ENCODE results near the gene GOLGA6A. TPM values are rescaled to one million over a fixed set of nuclear protein-coding genes. Genes with fewer than 3 reads are reported as not detected.

The GOLGA6A gene
- total and polyA plus RNA-seq, 8 donors, result not detected

DNA sequence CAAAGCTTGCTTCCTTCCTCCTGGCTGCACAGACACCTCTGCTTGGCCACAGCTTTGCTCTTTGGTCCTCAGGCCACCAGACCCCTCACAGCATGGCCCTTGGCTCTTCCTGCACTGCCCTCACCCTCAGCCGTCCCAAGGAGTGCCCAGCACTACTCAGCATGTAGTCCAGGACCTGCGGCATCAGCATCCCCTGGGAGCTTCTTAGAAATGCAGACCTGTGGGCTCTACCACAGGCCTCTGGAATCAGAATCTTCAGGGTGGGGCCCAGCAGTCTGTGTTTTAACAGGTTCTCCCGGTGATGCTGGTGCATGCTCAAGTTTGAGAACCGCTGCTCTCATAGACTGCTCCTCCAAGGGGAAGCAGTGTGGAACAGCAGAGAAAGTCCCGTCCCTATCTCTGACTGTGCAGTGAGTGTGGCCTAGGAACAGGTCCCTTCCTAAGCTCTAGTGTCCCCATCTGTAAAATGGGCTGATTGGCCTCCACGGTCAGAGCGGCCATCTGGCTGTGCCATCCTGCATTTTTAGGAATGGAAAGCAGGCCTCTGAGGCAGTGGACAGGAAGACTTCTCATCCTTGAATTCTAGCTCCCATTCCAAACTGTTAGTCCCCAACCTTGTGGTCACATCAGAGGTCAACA lies 36.6 kb downstream of the GOLGA6A start:
- H3K27ac ChIP-seq, result no peak overlapping the region
- 69 to 78% methylated on average over 7 of the region's 7 CpGs for WGBS, 2 donors
- H3K36me3 ChIP-seq, result no peaks in the 10 kb centered on the region
- FAIRE-seq (no peak), ATAC-seq (no peak), DNase-seq (peak in 1 of 6 donors; percentile 31)
- no peaks in the 10 kb centered on the region for H3K9me3 ChIP-seq
- intact Hi-C loops (cut with DNase I), result no loop called here
- no peak overlapping the region for H3K4me3 ChIP-seq
- TF ChIP-seq, protein P1, sequence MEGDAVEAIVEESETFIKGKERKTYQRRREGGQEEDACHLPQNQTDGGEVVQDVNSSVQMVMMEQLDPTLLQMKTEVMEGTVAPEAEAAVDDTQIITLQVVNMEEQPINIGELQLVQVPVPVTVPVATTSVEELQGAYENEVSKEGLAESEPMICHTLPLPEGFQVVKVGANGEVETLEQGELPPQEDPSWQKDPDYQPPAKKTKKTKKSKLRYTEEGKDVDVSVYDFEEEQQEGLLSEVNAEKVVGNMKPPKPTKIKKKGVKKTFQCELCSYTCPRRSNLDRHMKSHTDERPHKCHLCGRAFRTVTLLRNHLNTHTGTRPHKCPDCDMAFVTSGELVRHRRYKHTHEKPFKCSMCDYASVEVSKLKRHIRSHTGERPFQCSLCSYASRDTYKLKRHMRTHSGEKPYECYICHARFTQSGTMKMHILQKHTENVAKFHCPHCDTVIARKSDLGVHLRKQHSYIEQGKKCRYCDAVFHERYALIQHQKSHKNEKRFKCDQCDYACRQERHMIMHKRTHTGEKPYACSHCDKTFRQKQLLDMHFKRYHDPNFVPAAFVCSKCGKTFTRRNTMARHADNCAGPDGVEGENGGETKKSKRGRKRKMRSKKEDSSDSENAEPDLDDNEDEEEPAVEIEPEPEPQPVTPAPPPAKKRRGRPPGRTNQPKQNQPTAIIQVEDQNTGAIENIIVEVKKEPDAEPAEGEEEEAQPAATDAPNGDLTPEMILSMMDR (IDR thresholded peaks at IDR 0.05), result no peak
- H3K4me1 ChIP-seq, result peaks cover 0 to 9% (median 0%) of the 10 kb centered on the region in 3 donors
- H3K27me3 ChIP-seq, result no peaks in the 10 kb centered on the region

DNA sequence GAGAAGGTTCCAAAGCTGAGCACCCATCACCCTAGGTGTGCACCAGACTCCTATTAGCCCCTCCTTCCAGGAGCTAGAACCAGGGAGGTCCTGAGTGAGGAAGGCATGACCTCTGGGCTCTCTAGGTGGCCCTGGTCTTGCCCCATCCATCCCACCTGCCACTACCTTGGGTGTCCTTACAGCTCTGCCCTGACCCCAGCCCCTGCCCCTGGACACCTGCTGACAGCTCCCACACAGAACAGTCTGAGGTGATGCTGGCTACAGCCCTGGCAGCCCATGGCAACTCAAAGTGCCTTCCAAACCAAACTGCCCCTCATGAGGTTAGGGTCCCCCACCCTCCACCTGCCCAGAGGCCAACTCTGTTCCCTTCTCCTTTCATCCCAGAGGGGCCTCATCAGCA lies 37.2 kb downstream of the GOLGA6A start:
- Histone ChIP-seq H3K4me3 (no peak overlapping the region), H3K36me3 (no peaks in the 10 kb centered on the region), H3K4me1 (peaks cover 0 to 5% (median 0%) of the 10 kb centered on the region in 3 donors), H3K27me3 (no peaks in the 10 kb centered on the region), H3K27ac (no peak overlapping the region), H3K9me3 (no peaks in the 10 kb centered on the region)
- TF ChIP-seq, protein P1 (IDR thresholded peaks at IDR 0.05), result no peak
- peak in 1 of 6 donors; percentile 26 for DNase-seq
- ATAC-seq, result no peak
- FAIRE-seq, result no peak
- intact Hi-C loops (cut with DNase I), result no loop called here

DNA sequence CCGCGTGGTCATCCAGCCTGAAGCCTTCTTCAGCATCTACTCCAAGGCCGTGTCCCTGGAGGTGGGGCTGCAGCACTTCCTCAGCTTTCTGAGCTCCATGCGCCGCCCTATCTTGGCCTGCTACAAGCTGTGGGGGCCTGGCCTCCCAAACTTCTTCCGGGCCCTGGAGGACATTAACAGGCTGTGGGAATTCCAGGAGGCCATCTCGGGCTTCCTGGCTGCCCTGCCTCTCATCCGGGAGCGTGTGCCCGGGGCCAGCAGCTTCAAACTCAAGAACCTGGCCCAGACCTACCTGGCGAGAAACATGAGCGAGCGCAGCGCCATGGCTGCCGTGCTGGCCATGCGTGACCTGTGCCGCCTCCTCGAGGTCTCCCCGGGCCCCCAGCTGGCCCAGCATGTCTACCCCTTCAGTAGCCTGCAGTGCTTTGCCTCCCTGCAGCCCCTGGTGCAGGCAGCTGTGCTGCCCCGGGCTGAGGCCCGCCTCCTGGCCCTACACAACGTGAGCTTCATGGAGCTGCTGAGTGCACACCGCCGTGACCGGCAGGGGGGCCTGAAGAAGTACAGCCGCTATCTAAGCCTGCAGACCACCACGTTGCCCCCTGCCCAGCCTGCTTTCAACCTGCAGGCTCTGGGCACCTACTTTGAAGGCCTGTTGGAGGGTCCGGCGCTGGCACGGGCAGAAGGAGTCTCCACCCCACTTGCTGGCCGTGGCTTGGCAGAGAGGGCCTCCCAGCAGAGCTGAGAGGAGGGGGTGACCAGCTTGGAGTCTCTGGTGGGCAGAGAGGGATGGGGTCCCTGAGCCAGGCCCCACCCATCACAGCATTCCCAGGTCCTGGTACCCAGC lies 37.9 kb downstream of the GOLGA6A start:
- Histone ChIP-seq H3K4me1 (peaks cover 0 to 5% (median 0%) of the 10 kb centered on the region in 3 donors), H3K4me3 (no peak overlapping the region), H3K36me3 (no peaks in the 10 kb centered on the region), H3K27ac (no peak overlapping the region), H3K9me3 (no peaks in the 10 kb centered on the region), H3K27me3 (no peaks in the 10 kb centered on the region)
- TF ChIP-seq, protein P1 (IDR thresholded peaks at IDR 0.05), result no peak
- DNase-seq, result peak in 2 of 6 donors; percentile 46 to 58
- intact Hi-C loops (cut with DNase I), result no loop called here
- 82 to 83% methylated on average over 31 of the region's 31 CpGs for WGBS, 2 donors
- ATAC-seq, result peak in 2 of 4 donors; percentile 25 to 31
- no peak for FAIRE-seq

DNA sequence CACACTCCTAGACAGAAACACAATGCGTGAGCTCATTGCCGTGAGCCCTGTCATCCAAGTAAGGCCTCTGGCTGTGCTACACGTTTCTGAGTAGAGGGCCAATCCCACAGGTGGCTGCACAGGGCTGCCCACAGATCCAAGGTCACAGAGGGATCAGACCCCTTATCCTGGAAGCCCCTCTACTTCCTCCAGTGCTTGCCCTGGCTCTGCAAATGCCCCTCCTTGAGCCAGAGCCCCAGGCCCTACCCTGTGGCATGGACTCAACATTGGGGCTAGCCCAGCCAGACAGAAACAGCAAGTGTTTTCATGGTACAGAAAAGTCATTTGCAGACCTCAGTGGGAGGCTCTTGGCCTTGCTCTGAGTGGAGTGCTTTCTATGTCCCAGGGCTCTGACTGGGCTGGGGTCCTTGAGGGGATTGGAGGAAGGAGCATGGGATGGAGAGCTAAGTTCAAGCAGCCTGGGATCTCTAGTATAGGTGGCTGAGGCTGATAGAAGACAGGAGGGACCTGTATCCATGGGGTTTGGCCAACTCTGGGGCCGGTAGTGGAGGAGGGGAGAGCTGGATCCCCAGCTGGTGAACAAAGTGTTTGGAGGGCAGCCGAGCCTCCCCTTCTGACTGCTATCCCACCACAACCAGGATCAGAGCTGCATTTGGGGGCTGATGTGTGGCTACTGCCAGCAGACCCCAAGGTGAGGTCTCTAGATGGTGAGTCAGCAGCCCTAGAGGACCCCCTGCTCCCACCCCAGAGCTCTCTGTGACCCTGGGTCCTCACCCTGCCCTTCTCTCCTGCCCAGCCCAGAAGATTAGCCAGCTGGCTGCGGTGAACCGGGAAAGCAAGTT lies 38.7 kb downstream of the GOLGA6A start:
- H3K9me3 ChIP-seq, result no peaks in the 10 kb centered on the region
- H3K4me1 ChIP-seq, result peaks cover 0 to 5% (median 0%) of the 10 kb centered on the region in 3 donors
- intact Hi-C loops (cut with DNase I), result no loop called here
- DNase-seq (peak in 1 of 6 donors; percentile 44), ATAC-seq (no peak), FAIRE-seq (no peak)
- H3K27me3 ChIP-seq, result no peaks in the 10 kb centered on the region
- H3K4me3 ChIP-seq, result no peak overlapping the region
- H3K36me3 ChIP-seq, result no peaks in the 10 kb centered on the region
- 79 to 84% methylated on average over 7 of the region's 7 CpGs for WGBS, 2 donors
- TF ChIP-seq, protein P1 (IDR thresholded peaks at IDR 0.05), result no peak
- no peak overlapping the region for H3K27ac ChIP-seq
